ENCODE data around the gene CAMTA1. TPM values are rescaled to one million over a fixed set of nuclear protein-coding genes. Genes with fewer than 3 reads are reported as not detected.
A peak's percentile ranks its signal among the peaks of the same experiment; 100 is the strongest.

The CAMTA1 gene
- total and polyA plus RNA-seq, 8 donors, result 13.0 to 54.2 (median 23.6) TPM

DNA sequence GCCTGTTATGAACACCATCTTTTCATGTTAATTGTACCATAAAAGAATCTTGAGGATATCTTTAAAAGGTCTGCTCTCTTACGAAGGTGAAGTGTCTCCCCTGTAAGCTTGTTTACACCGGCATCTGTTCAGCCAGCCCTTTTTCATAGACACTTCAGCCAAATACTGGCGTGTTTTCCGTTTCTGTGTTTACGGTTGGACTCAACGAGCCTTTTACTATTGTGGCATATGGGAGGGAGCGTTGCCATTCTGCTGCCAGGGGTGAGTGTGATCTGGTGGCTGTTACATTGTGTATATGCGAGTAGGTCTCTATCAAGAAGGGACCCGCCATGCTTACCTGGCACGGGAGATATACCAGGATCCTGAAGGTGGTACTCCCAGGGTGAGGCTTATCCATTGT, 433.8 kb downstream of the CAMTA1 start:
- Histone ChIP-seq H3K27ac (no peak overlapping the region), H3K4me3 (no peak overlapping the region), H3K4me1 (no peaks in the 10 kb centered on the region), H3K9me3 (no peaks in the 10 kb centered on the region), H3K27me3 (no peaks in the 10 kb centered on the region), H3K36me3 (no peaks in the 10 kb centered on the region)
- no peak for ATAC-seq
- 71 to 76% methylated on average over 10 of the region's 10 CpGs for WGBS, 2 donors
- DNase-seq, result peak in 1 of 6 donors; percentile 8
- intact Hi-C loops (cut with DNase I), result loop anchor here in 1 of 3 donors (5.0 kb wide), 1 partner anchor 497 kb away; no protein-coding TSS in a partner anchor
- FAIRE-seq, result no peak
- TF ChIP-seq, protein P1, sequence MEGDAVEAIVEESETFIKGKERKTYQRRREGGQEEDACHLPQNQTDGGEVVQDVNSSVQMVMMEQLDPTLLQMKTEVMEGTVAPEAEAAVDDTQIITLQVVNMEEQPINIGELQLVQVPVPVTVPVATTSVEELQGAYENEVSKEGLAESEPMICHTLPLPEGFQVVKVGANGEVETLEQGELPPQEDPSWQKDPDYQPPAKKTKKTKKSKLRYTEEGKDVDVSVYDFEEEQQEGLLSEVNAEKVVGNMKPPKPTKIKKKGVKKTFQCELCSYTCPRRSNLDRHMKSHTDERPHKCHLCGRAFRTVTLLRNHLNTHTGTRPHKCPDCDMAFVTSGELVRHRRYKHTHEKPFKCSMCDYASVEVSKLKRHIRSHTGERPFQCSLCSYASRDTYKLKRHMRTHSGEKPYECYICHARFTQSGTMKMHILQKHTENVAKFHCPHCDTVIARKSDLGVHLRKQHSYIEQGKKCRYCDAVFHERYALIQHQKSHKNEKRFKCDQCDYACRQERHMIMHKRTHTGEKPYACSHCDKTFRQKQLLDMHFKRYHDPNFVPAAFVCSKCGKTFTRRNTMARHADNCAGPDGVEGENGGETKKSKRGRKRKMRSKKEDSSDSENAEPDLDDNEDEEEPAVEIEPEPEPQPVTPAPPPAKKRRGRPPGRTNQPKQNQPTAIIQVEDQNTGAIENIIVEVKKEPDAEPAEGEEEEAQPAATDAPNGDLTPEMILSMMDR (IDR thresholded peaks at IDR 0.05), result no peak

DNA sequence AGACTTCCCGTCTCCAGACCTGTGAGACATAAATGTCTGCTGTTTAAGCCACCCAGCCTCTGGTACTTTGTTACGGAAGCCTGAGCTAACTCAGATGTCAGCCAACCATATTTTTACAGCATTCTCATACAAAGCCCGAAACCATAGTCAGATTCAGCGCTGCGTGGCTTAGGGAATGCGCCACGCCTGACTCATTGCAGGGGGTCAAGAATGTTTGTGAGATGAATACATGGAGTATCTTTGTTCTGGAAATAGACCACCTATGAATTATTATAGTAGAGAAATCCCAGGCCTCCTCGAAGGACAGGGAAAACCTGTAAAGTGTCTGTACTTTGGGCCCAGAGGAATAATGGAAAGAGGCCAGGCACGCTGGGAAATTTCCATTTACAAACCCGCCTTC, 434.8 kb downstream of the CAMTA1 start:
- FAIRE-seq (no peak), ATAC-seq (no peak), DNase-seq (no peak)
- TF ChIP-seq, protein P1 (IDR thresholded peaks at IDR 0.05), result no peak
- Histone ChIP-seq H3K4me3 (no peak overlapping the region), H3K36me3 (no peaks in the 10 kb centered on the region), H3K27me3 (no peaks in the 10 kb centered on the region), H3K27ac (no peak overlapping the region), H3K9me3 (no peaks in the 10 kb centered on the region), H3K4me1 (no peaks in the 10 kb centered on the region)
- intact Hi-C loops (cut with DNase I), result loop anchor here in 2 of 3 donors (10.0 kb wide), 3 partner anchors 175 to 495 kb away; no protein-coding TSS in a partner anchor
- WGBS, 2 donors, result 84 to 91% methylated on average over 10 of the region's 10 CpGs

DNA sequence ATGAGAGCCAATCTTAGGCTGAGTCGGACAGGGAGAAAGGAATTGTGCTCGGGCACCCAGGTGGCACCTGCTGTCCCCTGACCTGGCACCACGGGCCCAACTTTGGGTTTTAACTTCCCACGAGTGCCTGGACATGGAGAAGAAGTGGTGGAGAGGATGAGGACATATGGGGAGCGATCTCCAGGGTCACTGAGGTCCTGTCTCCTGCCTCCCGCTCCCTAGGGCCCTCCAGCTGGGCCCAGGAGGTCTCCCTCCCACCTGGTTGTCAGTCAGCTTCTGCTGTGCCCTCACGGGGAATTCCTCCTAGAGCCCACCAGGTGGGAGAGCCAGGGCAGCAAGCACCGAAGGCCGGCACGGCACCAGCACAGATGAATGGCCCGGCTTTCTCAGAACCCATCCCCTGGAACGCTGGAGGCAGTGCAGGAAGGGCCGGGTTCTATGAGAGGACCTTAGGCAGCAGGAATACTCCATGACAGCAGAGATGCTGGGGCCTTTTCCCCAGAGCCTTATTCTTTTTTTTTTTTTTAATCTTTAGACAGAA, 435.5 kb downstream of the CAMTA1 start:
- no peaks in the 10 kb centered on the region for H3K36me3 ChIP-seq
- WGBS, 2 donors, result 64 to 68% methylated on average over 12 to 13 of the region's 13 CpGs
- no peaks in the 10 kb centered on the region for H3K4me1 ChIP-seq
- no peak overlapping the region for H3K27ac ChIP-seq
- no peaks in the 10 kb centered on the region for H3K27me3 ChIP-seq
- intact Hi-C loops (cut with DNase I), result loop anchor here in 2 of 3 donors (10.0 kb wide), 3 partner anchors 176 to 496 kb away; no protein-coding TSS in a partner anchor
- H3K9me3 ChIP-seq, result no peaks in the 10 kb centered on the region
- ATAC-seq (no peak), FAIRE-seq (no peak), DNase-seq (peak in 1 of 6 donors; percentile 18)
- TF ChIP-seq, protein P1 (IDR thresholded peaks at IDR 0.05), result no peak
- H3K4me3 ChIP-seq, result no peak overlapping the region

DNA sequence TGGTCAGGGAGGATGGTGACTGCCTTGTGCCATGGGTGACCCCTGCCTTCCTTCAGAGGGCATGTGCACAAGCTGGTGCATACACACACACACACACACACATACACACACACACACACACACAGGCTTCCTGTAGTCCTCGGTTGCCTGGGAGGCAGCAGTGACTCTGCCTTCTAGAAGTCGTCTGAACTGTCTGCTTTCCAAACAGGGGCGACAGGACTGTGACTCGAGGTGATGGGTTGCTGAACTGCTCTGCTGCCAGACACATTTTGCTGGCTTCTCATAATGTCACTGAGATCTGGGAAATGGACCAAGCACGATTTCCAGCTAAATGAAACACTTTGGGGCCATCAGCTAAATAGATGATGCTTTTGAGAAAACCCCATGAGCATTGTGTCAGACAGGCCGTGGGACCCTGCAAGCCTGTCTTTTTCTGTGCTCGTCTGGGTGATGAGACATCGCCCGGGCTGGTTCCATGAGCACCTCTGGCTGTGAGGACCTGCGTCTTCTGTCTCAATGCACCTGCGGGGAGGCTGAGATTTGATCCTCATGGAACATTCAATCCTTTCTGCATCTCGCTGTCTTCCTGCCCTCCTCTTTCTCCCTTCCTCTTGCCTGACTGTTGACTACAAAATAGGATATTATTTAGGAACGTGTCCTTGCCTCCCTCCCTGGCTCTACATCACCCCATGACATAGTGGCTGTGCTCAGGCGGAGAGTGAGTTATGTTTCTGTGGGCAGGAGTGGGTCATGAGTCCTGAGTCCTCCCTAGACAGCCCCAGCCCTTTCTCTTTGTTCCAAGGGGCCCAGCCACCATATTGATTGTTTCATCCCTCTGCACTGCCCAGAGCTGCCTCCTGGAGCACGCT, 436.8 kb downstream of the CAMTA1 start:
- no peaks in the 10 kb centered on the region for H3K9me3 ChIP-seq
- intact Hi-C loops (cut with DNase I), result loop anchor here in 2 of 3 donors (10.0 kb wide), 3 partner anchors 177 to 497 kb away; no protein-coding TSS in a partner anchor
- FAIRE-seq (no peak), DNase-seq (peak in 1 of 6 donors; percentile 7), ATAC-seq (no peak)
- no peak overlapping the region for H3K4me3 ChIP-seq
- no peaks in the 10 kb centered on the region for H3K27me3 ChIP-seq
- H3K27ac ChIP-seq, result no peak overlapping the region
- no peaks in the 10 kb centered on the region for H3K4me1 ChIP-seq
- 49 to 56% methylated on average over 15 of the region's 15 CpGs for WGBS, 2 donors
- TF ChIP-seq, protein P1 (IDR thresholded peaks at IDR 0.05), result no peak
- H3K36me3 ChIP-seq, result no peaks in the 10 kb centered on the region
